B cell (primary cell): Measurements from ENCODE around the gene CD81. TPM values are rescaled to one million over a fixed set of nuclear protein-coding genes. Genes with fewer than 3 reads are reported as not detected.

Experiments
- ATAC-seq: fragments of 200-7000 bp; cut with Tn5 transposase; one replicate; pipeline ENCODE4 v1.10.0; 2021; ENCODE audit warnings: low read depth, mild to moderate bottlenecking, moderate number of reproducible peaks, moderate library complexity
- CTCF ChIA-PET: fragments of 350-600 bp; sonication (Branson Sonifier 250); formaldehyde crosslinking; loops from one replicate; lab custom pipeline; 2021; ENCODE audit warnings: antibody characterized with exemption, inconsistent platforms; lab: Charles Lee
- POLR2A ChIA-PET: fragments of 350-600 bp; sonication (Branson Sonifier 250); formaldehyde crosslinking; loops from one replicate; lab custom pipeline; 2021; ENCODE audit warnings: antibody characterized with exemption; lab: Charles Lee
- DNase-seq: peaks from one replicate; pipeline ENCODE4 v3.0.0; 2013
- H2AFZ ChIP-seq: 2 replicates; pipeline ENCODE4 v1.6.1; 2012; ENCODE audit warnings: mild to moderate bottlenecking, low read depth, low read length; ENCODE audit not compliant: insufficient read depth, poor library complexity, severe bottlenecking
- H3K27ac ChIP-seq, 2 donors: 1 replicate in 1 of 2; 2 replicates in 1 of 2; pipeline ENCODE4 v1.5.1; 2012 to 2013; ENCODE audit warnings: low read length in 2 of 2, mild to moderate bottlenecking in 2 of 2, moderate library complexity in 1 of 2
- H3K27me3 ChIP-seq, 4 experiments: fragments of 200-600 bp in 1 of 4; sonication (generic) in 1 of 4; replicated peaks in 1 of 4; 1 replicate in 2 of 4; 2 replicates in 2 of 4; pipeline versions ENCODE4 v1.6.1 to v1.7.0; 2013 to 2016; ENCODE audit warnings: low read length in 3 of 4, mild to moderate bottlenecking in 2 of 4, mixed read lengths in 1 of 4, moderate library complexity in 1 of 4; ENCODE audit not compliant: insufficient read depth in 4 of 4, control insufficient read depth in 3 of 4; ENCODE audit errors: control extremely low read depth in 1 of 4
- H3K36me3 ChIP-seq, 2 experiments: replicated peaks in 1 of 2; 1 replicate in 1 of 2; 2 replicates in 1 of 2; pipeline versions ENCODE4 v1.6.1 to v1.7.1; 2013; ENCODE audit warnings: low read length in 1 of 2; ENCODE audit not compliant: insufficient read depth in 2 of 2, control insufficient read depth in 1 of 2; ENCODE audit errors: control extremely low read depth in 1 of 2, extremely low read depth in 1 of 2
- H3K4me1 ChIP-seq, 2 donors: fragments of 200-600 bp in 1 of 2; sonication (generic) in 1 of 2; 1 replicate in 1 of 2; 2 replicates in 1 of 2; pipeline versions ENCODE4 v1.5.1 to v1.6.1; 2013 to 2017; ENCODE audit warnings: low read length in 2 of 2; ENCODE audit not compliant: control insufficient read depth in 2 of 2, insufficient read depth in 2 of 2
- H3K4me2 ChIP-seq: replicated peaks from 2 replicates; pipeline ENCODE3; 2012; ENCODE audit warnings: mild to moderate bottlenecking, low read depth, low read length; ENCODE audit not compliant: poor library complexity, severe bottlenecking
- H3K4me3 ChIP-seq, 5 experiments: fragments of 200-600 bp in 1 of 5; sonication (generic) in 1 of 5; 1 replicate in 3 of 5; 2 replicates in 2 of 5; pipeline versions ENCODE4 v1.5.1 to v1.7.0; 2011 to 2016; ENCODE audit warnings: low read length in 4 of 5, mild to moderate bottlenecking in 4 of 5, low read depth in 2 of 5, control low read depth in 1 of 5, moderate library complexity in 1 of 5; ENCODE audit not compliant: insufficient read depth in 1 of 5; ENCODE audit errors: control extremely low read depth in 1 of 5, extremely low read depth in 1 of 5
- H3K79me2 ChIP-seq: fragments of 200-600 bp; sonication (generic); one replicate; pipeline ENCODE4 v1.6.0; 2016; ENCODE audit warnings: low read length; ENCODE audit not compliant: control insufficient read depth, insufficient read depth
- H3K9ac ChIP-seq: fragments of 200-600 bp; sonication (generic); 2 replicates; pipeline ENCODE4 v1.6.1; 2017; ENCODE audit warnings: mild to moderate bottlenecking, low read length, moderate library complexity
- H3K9me3 ChIP-seq, 3 donors: one replicate each; pipeline versions ENCODE4 v1.6.1 to v1.7.1; 2013; ENCODE audit warnings: low read length in 2 of 3; ENCODE audit not compliant: control insufficient read depth in 2 of 3, insufficient read depth in 1 of 3; ENCODE audit errors: control extremely low read depth in 1 of 3
- H4K20me1 ChIP-seq: 2 replicates; pipeline ENCODE4 v1.6.0; 2012; ENCODE audit warnings: mild to moderate bottlenecking, low read length; ENCODE audit not compliant: insufficient read depth, control insufficient read depth, poor library complexity, severe bottlenecking
- H3K27ac Mint-ChIP-seq: one replicate; pipeline ENCODE4 v1.8.0; 2021; ENCODE audit warnings: mixed read lengths
- H3K27me3 Mint-ChIP-seq: one replicate; pipeline ENCODE4 v1.8.0; 2021; ENCODE audit warnings: mixed read lengths
- H3K4me1 Mint-ChIP-seq: one replicate; pipeline ENCODE4 v1.8.0; 2021; ENCODE audit warnings: mixed read lengths
- H3K4me3 Mint-ChIP-seq: one replicate; pipeline ENCODE4 v1.8.0; 2021; ENCODE audit warnings: mixed read lengths
- H3K9me3 Mint-ChIP-seq: one replicate; pipeline ENCODE4 v1.8.0; 2022; ENCODE audit warnings: mixed read lengths; ENCODE audit not compliant: insufficient read depth
- CTCF ChIP-seq: fragments of 200-600 bp; IDR thresholded peaks from one replicate; pipeline ENCODE4 v1.8.0; 2022; ENCODE audit warnings: antibody characterized with exemption, mild to moderate bottlenecking
- EZH2 ChIP-seq: IDR thresholded peaks from 2 replicates; pipeline ENCODE4 v1.6.1; 2012; ENCODE audit warnings: borderline replicate concordance, low read depth, mild to moderate bottlenecking, moderate library complexity, low read length; ENCODE audit not compliant: insufficient read depth, poor library complexity, severe bottlenecking
- WGBS: methylation state at CpG from one replicate; pipeline ENCODE4 v1.1.5; 2013; ENCODE audit warnings: missing lambda C conversion rate; ENCODE audit not compliant: insufficient coverage; 5-methylcytosine and 5-hydroxymethylcytosine counted together
- intact Hi-C: fragments of 100-400 bp; cut with micrococcal nuclease; formaldehyde crosslinking; loops from one replicate; pipeline ENCODE4 v1.10.0; 2022
- polyA plus RNA-seq: library from polyadenylated mRNA; depleted of rRNA; stranded (reverse); fragments of >200 nt; gene quantifications from 2 replicates; pipeline ENCODE4 v1.2.3, GENCODE V29; 2012
- total RNA-seq, 2 donors: library from RNA; stranded (reverse); fragments of 120-200 nt in 1 of 2; gene quantifications; 1 replicate in 1 of 2; 2 replicates in 1 of 2; pipeline versions ENCODE4 v1.2.3 to v1.2.4, GENCODE V29; 2013 to 2022

CD81 gene
- total and polyA plus RNA-seq, 2 donors (not counting 1 experiment from before 2014, with no cell fraction given) = 253 to 361 TPM

GRCh38 chr11:2421226-2421994 is 44.3 kb downstream of the CD81 start:
- ChIA-PET POLR2A (interaction anchor here (0.6 to 2.5 kb wide), 3 partner anchors 110 to 119 kb away, joined by 3 to 22 read pairs (median 18); partner anchors contain the start of genes C11orf21 and TSPAN32), CTCF (interaction anchor here (0.5 to 11.1 kb wide), 47 partner anchors 10 to 988 kb away, joined by 3 to 583 read pairs (median 4); partner anchors contain the start of genes ASCL2, C11orf21, CD81 and TSPAN32)
- no peak for ATAC-seq
- Histone ChIP-seq H3K4me3 (no peak overlapping the region), H3K9ac (no peak overlapping the region), H3K79me2 (no peaks in the 10 kb centered on the region), H3K4me2 (no peak overlapping the region), H3K27ac (no peak overlapping the region), H3K36me3 (no peaks in the 10 kb centered on the region), H4K20me1 (no peaks in the 10 kb centered on the region), H3K27me3 (peaks cover 0 to 3% (median 0%) of the 10 kb centered on the region in 4 experiments), H3K9me3 (peaks cover 0 to 2% (median 0%) of the 10 kb centered on the region in 3 donors), H3K4me1 (peaks cover 5 to 15% of the 10 kb centered on the region in 2 donors), H2AFZ (no peak overlapping the region)
- Mint-ChIP-seq H3K27ac (no peak overlapping the region), H3K4me3 (no peak overlapping the region), H3K4me1 (peaks cover 3% of the 10 kb centered on the region), H3K27me3 (no peaks in the 10 kb centered on the region), H3K9me3 (no peaks in the 10 kb centered on the region)
- DNase-seq = peak; percentile 27
- intact Hi-C loops = no loop called here
- WGBS = 81% methylated on average over 19 of the region's 19 CpGs
- TF ChIP-seq EZH2 (no peak), CTCF (no peak)

- Histone ChIP-seq H3K79me2 (no peaks in the 10 kb centered on the region), H3K4me2 (no peak overlapping the region), H4K20me1 (no peaks in the 10 kb centered on the region), H3K27me3 (peaks cover 0 to 3% (median 0%) of the 10 kb centered on the region in 4 experiments), H3K36me3 (no peaks in the 10 kb centered on the region), H3K9me3 (peaks cover 0 to 2% (median 0%) of the 10 kb centered on the region in 3 donors), H3K27ac (no peak overlapping the region), H3K9ac (no peak overlapping the region), H3K4me3 (no peak overlapping the region), H3K4me1 (peaks cover 5 to 15% of the 10 kb centered on the region in 2 donors), H2AFZ (no peak overlapping the region)
- intact Hi-C loops = no loop called here
- ATAC-seq = no peak
- WGBS = 94% methylated on average over 17 of the region's 17 CpGs
- Mint-ChIP-seq H3K9me3 (no peaks in the 10 kb centered on the region), H3K4me3 (no peak overlapping the region), H3K4me1 (peaks cover 3% of the 10 kb centered on the region), H3K27me3 (no peaks in the 10 kb centered on the region), H3K27ac (no peak overlapping the region)
- no peak for TF ChIP-seq CTCF
- no peak for TF ChIP-seq EZH2
- DNase-seq = no peak
- CTCF ChIA-PET = interaction anchor here (0.6 to 11.1 kb wide), 12 partner anchors 9 to 987 kb away, joined by 3 to 583 read pairs (median 6); partner anchors contain the start of genes C11orf21 and TSPAN32
- POLR2A ChIA-PET = no interaction called here
These were observed 44.9 kb downstream of the CD81 start for GRCh38 chr11:2421996-2422395.
